B cell (primary cell): ENCODE measurements around the gene SOX8. TPM values are rescaled to one million over a fixed set of nuclear protein-coding genes. Genes with fewer than 3 reads are reported as not detected.

Experiments used
- ATAC-seq: fragments of 200-7000 bp; cut with Tn5 transposase; one replicate; pipeline ENCODE4 v1.10.0; 2021; ENCODE audit warnings: low read depth, mild to moderate bottlenecking, moderate number of reproducible peaks, moderate library complexity
- CTCF ChIA-PET: fragments of 350-600 bp; sonication (Branson Sonifier 250); formaldehyde crosslinking; loops from one replicate; lab custom pipeline; 2021; ENCODE audit warnings: antibody characterized with exemption, inconsistent platforms; lab: Charles Lee
- POLR2A ChIA-PET: fragments of 350-600 bp; sonication (Branson Sonifier 250); formaldehyde crosslinking; loops from one replicate; lab custom pipeline; 2021; ENCODE audit warnings: antibody characterized with exemption; lab: Charles Lee
- DNase-seq: peaks from one replicate; pipeline ENCODE4 v3.0.0; 2013
- H2AFZ ChIP-seq: 2 replicates; pipeline ENCODE4 v1.6.1; 2012; ENCODE audit warnings: mild to moderate bottlenecking, low read depth, low read length; ENCODE audit not compliant: insufficient read depth, poor library complexity, severe bottlenecking
- H3K27ac ChIP-seq, 2 donors: 1 replicate in 1 of 2; 2 replicates in 1 of 2; pipeline ENCODE4 v1.5.1; 2012 to 2013; ENCODE audit warnings: low read length in 2 of 2, mild to moderate bottlenecking in 2 of 2, moderate library complexity in 1 of 2
- H3K27me3 ChIP-seq, 4 experiments: fragments of 200-600 bp in 1 of 4; sonication (generic) in 1 of 4; replicated peaks in 1 of 4; 1 replicate in 2 of 4; 2 replicates in 2 of 4; pipeline versions ENCODE4 v1.6.1 to v1.7.0; 2013 to 2016; ENCODE audit warnings: low read length in 3 of 4, mild to moderate bottlenecking in 2 of 4, mixed read lengths in 1 of 4, moderate library complexity in 1 of 4; ENCODE audit not compliant: insufficient read depth in 4 of 4, control insufficient read depth in 3 of 4; ENCODE audit errors: control extremely low read depth in 1 of 4
- H3K36me3 ChIP-seq, 2 experiments: replicated peaks in 1 of 2; 1 replicate in 1 of 2; 2 replicates in 1 of 2; pipeline versions ENCODE4 v1.6.1 to v1.7.1; 2013; ENCODE audit warnings: low read length in 1 of 2; ENCODE audit not compliant: insufficient read depth in 2 of 2, control insufficient read depth in 1 of 2; ENCODE audit errors: control extremely low read depth in 1 of 2, extremely low read depth in 1 of 2
- H3K4me1 ChIP-seq, 2 donors: fragments of 200-600 bp in 1 of 2; sonication (generic) in 1 of 2; 1 replicate in 1 of 2; 2 replicates in 1 of 2; pipeline versions ENCODE4 v1.5.1 to v1.6.1; 2013 to 2017; ENCODE audit warnings: low read length in 2 of 2; ENCODE audit not compliant: control insufficient read depth in 2 of 2, insufficient read depth in 2 of 2
- H3K4me2 ChIP-seq: replicated peaks from 2 replicates; pipeline ENCODE3; 2012; ENCODE audit warnings: mild to moderate bottlenecking, low read depth, low read length; ENCODE audit not compliant: poor library complexity, severe bottlenecking
- H3K4me3 ChIP-seq, 5 experiments: fragments of 200-600 bp in 1 of 5; sonication (generic) in 1 of 5; 1 replicate in 3 of 5; 2 replicates in 2 of 5; pipeline versions ENCODE4 v1.5.1 to v1.7.0; 2011 to 2016; ENCODE audit warnings: low read length in 4 of 5, mild to moderate bottlenecking in 4 of 5, low read depth in 2 of 5, control low read depth in 1 of 5, moderate library complexity in 1 of 5; ENCODE audit not compliant: insufficient read depth in 1 of 5; ENCODE audit errors: control extremely low read depth in 1 of 5, extremely low read depth in 1 of 5
- H3K79me2 ChIP-seq: fragments of 200-600 bp; sonication (generic); one replicate; pipeline ENCODE4 v1.6.0; 2016; ENCODE audit warnings: low read length; ENCODE audit not compliant: control insufficient read depth, insufficient read depth
- H3K9ac ChIP-seq: fragments of 200-600 bp; sonication (generic); 2 replicates; pipeline ENCODE4 v1.6.1; 2017; ENCODE audit warnings: mild to moderate bottlenecking, low read length, moderate library complexity
- H3K9me3 ChIP-seq, 3 donors: one replicate each; pipeline versions ENCODE4 v1.6.1 to v1.7.1; 2013; ENCODE audit warnings: low read length in 2 of 3; ENCODE audit not compliant: control insufficient read depth in 2 of 3, insufficient read depth in 1 of 3; ENCODE audit errors: control extremely low read depth in 1 of 3
- H4K20me1 ChIP-seq: 2 replicates; pipeline ENCODE4 v1.6.0; 2012; ENCODE audit warnings: mild to moderate bottlenecking, low read length; ENCODE audit not compliant: insufficient read depth, control insufficient read depth, poor library complexity, severe bottlenecking
- H3K27ac Mint-ChIP-seq: one replicate; pipeline ENCODE4 v1.8.0; 2021; ENCODE audit warnings: mixed read lengths
- H3K27me3 Mint-ChIP-seq: one replicate; pipeline ENCODE4 v1.8.0; 2021; ENCODE audit warnings: mixed read lengths
- H3K4me1 Mint-ChIP-seq: one replicate; pipeline ENCODE4 v1.8.0; 2021; ENCODE audit warnings: mixed read lengths
- H3K4me3 Mint-ChIP-seq: one replicate; pipeline ENCODE4 v1.8.0; 2021; ENCODE audit warnings: mixed read lengths
- H3K9me3 Mint-ChIP-seq: one replicate; pipeline ENCODE4 v1.8.0; 2022; ENCODE audit warnings: mixed read lengths; ENCODE audit not compliant: insufficient read depth
- EZH2 ChIP-seq: IDR thresholded peaks from 2 replicates; pipeline ENCODE4 v1.6.1; 2012; ENCODE audit warnings: borderline replicate concordance, low read depth, mild to moderate bottlenecking, moderate library complexity, low read length; ENCODE audit not compliant: insufficient read depth, poor library complexity, severe bottlenecking
- whole genome bisulfite sequencing: methylation state at CpG from one replicate; pipeline ENCODE4 v1.1.5; 2013; ENCODE audit warnings: missing lambda C conversion rate; ENCODE audit not compliant: insufficient coverage; 5-methylcytosine and 5-hydroxymethylcytosine counted together
- intact Hi-C: fragments of 100-400 bp; cut with micrococcal nuclease; formaldehyde crosslinking; loops from one replicate; pipeline ENCODE4 v1.10.0; 2022
- polyA plus RNA-seq: library from polyadenylated mRNA; depleted of rRNA; stranded (reverse); fragments of >200 nt; gene quantifications from 2 replicates; pipeline ENCODE4 v1.2.3, GENCODE V29; 2012
- total RNA-seq, 2 donors: library from RNA; stranded (reverse); fragments of 120-200 nt in 1 of 2; gene quantifications; 1 replicate in 1 of 2; 2 replicates in 1 of 2; pipeline versions ENCODE4 v1.2.3 to v1.2.4, GENCODE V29; 2013 to 2022
- TF ChIP-seq, protein P1 (sequence below): fragments of 200-600 bp; IDR thresholded peaks from one replicate; pipeline ENCODE4 v1.8.0; 2022; ENCODE audit warnings: antibody characterized with exemption, mild to moderate bottlenecking

The SOX8 gene
- total and polyA plus RNA-seq, 2 donors (not counting 1 experiment from before 2014, with no cell fraction given) = 0.03 to 1.2 TPM

- Mint-ChIP-seq H3K4me3 (no peak overlapping the region), H3K4me1 (no peaks in the 10 kb centered on the region), H3K27ac (no peak overlapping the region), H3K9me3 (no peaks in the 10 kb centered on the region), H3K27me3 (peaks cover 13% of the 10 kb centered on the region)
- Histone ChIP-seq H3K9ac (no peak overlapping the region), H2AFZ (no peak overlapping the region), H3K4me1 (peaks cover 15 to 22% of the 10 kb centered on the region in 2 donors), H4K20me1 (no peaks in the 10 kb centered on the region), H3K79me2 (no peaks in the 10 kb centered on the region), H3K36me3 (no peaks in the 10 kb centered on the region), H3K27me3 (peaks cover 0 to 46% (median 13%) of the 10 kb centered on the region in 4 experiments), H3K4me2 (no peak overlapping the region), H3K4me3 (no peak overlapping the region), H3K9me3 (peaks cover 0 to 8% (median 0%) of the 10 kb centered on the region in 3 donors), H3K27ac (no peak overlapping the region)
- DNase-seq (no peak), ATAC-seq (no peak)
- POLR2A ChIA-PET = no interaction called here
- intact Hi-C loops = no loop called here
- CTCF ChIA-PET = interaction anchor here (1.0 kb wide), 1 partner anchor 19 kb away, joined by 3 read pairs; no protein-coding TSS in a partner anchor
- WGBS = 77% methylated on average over 8 of the region's 8 CpGs
- TF ChIP-seq, protein P1, sequence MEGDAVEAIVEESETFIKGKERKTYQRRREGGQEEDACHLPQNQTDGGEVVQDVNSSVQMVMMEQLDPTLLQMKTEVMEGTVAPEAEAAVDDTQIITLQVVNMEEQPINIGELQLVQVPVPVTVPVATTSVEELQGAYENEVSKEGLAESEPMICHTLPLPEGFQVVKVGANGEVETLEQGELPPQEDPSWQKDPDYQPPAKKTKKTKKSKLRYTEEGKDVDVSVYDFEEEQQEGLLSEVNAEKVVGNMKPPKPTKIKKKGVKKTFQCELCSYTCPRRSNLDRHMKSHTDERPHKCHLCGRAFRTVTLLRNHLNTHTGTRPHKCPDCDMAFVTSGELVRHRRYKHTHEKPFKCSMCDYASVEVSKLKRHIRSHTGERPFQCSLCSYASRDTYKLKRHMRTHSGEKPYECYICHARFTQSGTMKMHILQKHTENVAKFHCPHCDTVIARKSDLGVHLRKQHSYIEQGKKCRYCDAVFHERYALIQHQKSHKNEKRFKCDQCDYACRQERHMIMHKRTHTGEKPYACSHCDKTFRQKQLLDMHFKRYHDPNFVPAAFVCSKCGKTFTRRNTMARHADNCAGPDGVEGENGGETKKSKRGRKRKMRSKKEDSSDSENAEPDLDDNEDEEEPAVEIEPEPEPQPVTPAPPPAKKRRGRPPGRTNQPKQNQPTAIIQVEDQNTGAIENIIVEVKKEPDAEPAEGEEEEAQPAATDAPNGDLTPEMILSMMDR = no peak
- no peak for TF ChIP-seq EZH2
Observed at GRCh38 chr16:977896-978295, 3.7 kb upstream of the SOX8 start.

DNA sequence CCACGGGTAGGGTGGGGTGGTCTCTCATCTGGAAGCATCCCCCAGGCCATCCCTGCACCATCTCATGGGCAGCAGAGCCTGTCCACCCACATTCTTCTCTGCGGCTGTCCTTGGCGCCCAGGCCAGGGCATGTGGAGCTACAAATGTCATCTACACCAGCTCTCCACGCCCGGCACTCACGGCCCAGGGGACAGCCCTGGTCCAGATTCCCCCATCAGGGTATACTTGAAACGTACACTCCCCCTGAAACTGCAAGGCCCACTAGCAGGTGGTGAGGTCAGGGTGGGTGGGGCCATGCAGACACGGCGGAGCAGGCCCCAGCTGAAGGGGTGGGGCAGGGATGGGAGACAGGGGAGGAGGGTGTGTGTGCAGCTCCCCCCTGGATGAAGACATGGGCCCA, 3.2 kb upstream of the SOX8 start:
- CTCF ChIA-PET = interaction anchor here (1.0 kb wide), 1 partner anchor 20 kb away, joined by 3 read pairs; no protein-coding TSS in a partner anchor
- 69% methylated on average over 7 of the region's 9 CpGs for WGBS
- H3K9me3 Mint-ChIP-seq = no peaks in the 10 kb centered on the region

More for the DNA sequence above, 3.2 kb upstream of the SOX8 start:
- TF ChIP-seq, protein P1 = no peak
- TF ChIP-seq EZH2 = no peak
- Histone ChIP-seq H3K27ac (no peak overlapping the region), H2AFZ (no peak overlapping the region), H3K4me2 (no peak overlapping the region), H3K4me1 (peaks cover 15 to 22% of the 10 kb centered on the region in 2 donors), H3K9ac (no peak overlapping the region), H3K79me2 (no peaks in the 10 kb centered on the region), H4K20me1 (no peaks in the 10 kb centered on the region), H3K4me3 (no peak overlapping the region), H3K36me3 (no peaks in the 10 kb centered on the region), H3K9me3 (peaks cover 0 to 8% (median 0%) of the 10 kb centered on the region in 3 donors), H3K27me3 (peaks cover 0 to 52% (median 15%) of the 10 kb centered on the region in 4 experiments)
- H3K27me3 Mint-ChIP-seq = peaks cover 13% of the 10 kb centered on the region
- no peak overlapping the region for H3K4me3 Mint-ChIP-seq
- no peak for DNase-seq
- intact Hi-C loops = no loop called here
- no peak overlapping the region for H3K27ac Mint-ChIP-seq
- ATAC-seq = no peak
- POLR2A ChIA-PET = no interaction called here
- no peaks in the 10 kb centered on the region for H3K4me1 Mint-ChIP-seq
